Heart left ventricle (tissue), 13 donors: ENCODE data around the gene CMC1.

Experiments
- CTCF ChIP-seq, 12 donors: fragments of 200-600 bp; sonication (generic) in 4 of 12; IDR thresholded peaks; one replicate each; pipeline versions ENCODE4 v1.5.0 to v1.8.0; 2018 to 2022; ENCODE audit warnings: antibody characterized with exemption in 12 of 12, mild to moderate bottlenecking in 5 of 12
- POLR2A ChIP-seq, 2 donors: fragments of 450-650 bp; IDR thresholded peaks; one replicate each; pipeline ENCODE4 v1.6.1; 2017; ENCODE audit warnings: antibody characterized with exemption in 2 of 2, mild to moderate bottlenecking in 2 of 2, moderate library complexity in 2 of 2
- donor health status: ischemic (EF 13 %, LVEDD 7.1; RV severe dilation, severe dysfunction).
- donor health status: DM: no; HTN: yes; CAD: no.
- donor health status: DM: no; HTN: no; CAD: no.
- donor health status: ischemic (EF 25% LVEDD 6.9; RV normal size, moderate dysfunction).
- donor health status: ischemic (EF 25% LVEDD 5.7; RV mildly dilated, moderate dysfunction).
- donor health status: ischemic (EF 35%, LVEDD 5.7; RV mildly dilated, moderate dysfunction).
- donor health status: nonischemic (EF 11% LVEDD 7.7; RV severe dilation, severe dysfunction).
- donor health status: DM: yes; HTN: yes; CAD: no.
- donor health status: PGD.
- donor health status: ischemic (EF 29% LVEDD 5.4; RV normal size, mild dysfunction).
- donor health status: nonischemic (EF 23%, LVEDD 6.1; RV moderate dilation, normal function).

- TF ChIP-seq POLR2A (IDR thresholded peaks at IDR 0.05) (no peak), CTCF (IDR thresholded peaks at IDR 0.05) (peak in 9 of 12 donors; percentile 6 to 37 (median 22))
Measured at GRCh38 chr3:28334552-28334951, 93.1 kb downstream of the CMC1 start.
